IMR-90 (cell line): ENCODE data around the gene PKIG. TPM values are rescaled to one million over a fixed set of nuclear protein-coding genes. Genes with fewer than 3 reads are reported as not detected.
A peak's percentile ranks its signal among the peaks of the same experiment; 100 is the strongest.

Experiments used
- FOS ChIP-seq: fragments of 150-350 bp; IDR thresholded peaks from 2 replicates; pipeline ENCODE4 v1.6.1; 2016; ENCODE audit warnings: low read depth, low read length
- MXI1 ChIP-seq: IDR thresholded peaks from 2 replicates; pipeline ENCODE4 v1.6.1; 2012; ENCODE audit warnings: low read depth, mild to moderate bottlenecking, low read length, moderate library complexity, borderline replicate concordance
- RAD21 ChIP-seq: IDR thresholded peaks from 2 replicates; pipeline ENCODE4 v1.6.1; 2012; ENCODE audit warnings: low read length, improper control_type of control experiment
- SMC3 ChIP-seq: fragments of 150-350 bp; IDR thresholded peaks from 2 replicates; pipeline ENCODE4 v1.6.1; 2016; ENCODE audit warnings: low read depth, mild to moderate bottlenecking, antibody characterized with exemption, low read length, moderate library complexity
- polyA plus RNA-seq, 3 experiments: library from polyadenylated mRNA; depleted of rRNA; stranded (reverse); fragments of >200 nt; gene quantifications; 2 replicates each; pipeline ENCODE4 v1.2.3, GENCODE V29; 2012; ENCODE audit warnings: low replicate concordance in 1 of 3
- total RNA-seq: library from RNA; depleted of rRNA; stranded (reverse); fragments of >200 nt; gene quantifications from 2 replicates; pipeline ENCODE4 v1.2.3, GENCODE V29; 2012

Gene PKIG
- total and polyA plus RNA-seq, 2 of the 4 experiments (the other 2 are of a cell fraction): 78.3 to 89.6 TPM

GRCh38 chr20:44609516-44610312, 27.3 kb downstream of the PKIG start (continued):
- TF ChIP-seq MXI1 (no peak), FOS (no peak), RAD21 (peak; percentile 100), SMC3 (peak; percentile 100)
